Activated CD8-positive, alpha-beta memory T cell treated with anti-CD3 and anti-CD28 coated beads, Interleukin-2, amount 50 U/mL, for 4 hours (primary cell): Measurements from ENCODE around the gene CROCC2.

Source experiments
- DNase-seq: peaks from one replicate; pipeline ENCODE4 v3.0.0-alpha.2; 2020

Gene CROCC2

DNA sequence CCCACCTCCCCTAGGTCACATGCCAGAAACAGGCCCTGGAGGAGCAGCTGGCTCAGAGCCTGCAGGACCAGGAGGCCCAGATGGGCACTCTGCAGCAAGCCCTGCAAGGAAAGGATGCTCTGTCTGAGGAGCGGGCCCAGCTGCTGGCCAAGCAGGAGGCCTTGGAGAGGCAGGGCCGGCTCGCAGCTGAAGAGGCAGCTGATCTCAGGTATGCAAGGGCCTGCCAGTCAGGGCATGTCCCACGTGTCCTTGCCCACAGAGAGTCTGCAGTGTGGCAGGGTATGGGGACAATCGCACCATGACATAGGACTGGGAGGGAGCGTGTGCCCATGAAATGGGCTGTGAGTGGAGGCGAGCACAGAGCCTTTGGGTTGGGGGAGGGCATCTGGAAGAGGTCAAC, 39.9 kb downstream of the CROCC2 start:
- peak; percentile 8 for DNase-seq

DNA sequence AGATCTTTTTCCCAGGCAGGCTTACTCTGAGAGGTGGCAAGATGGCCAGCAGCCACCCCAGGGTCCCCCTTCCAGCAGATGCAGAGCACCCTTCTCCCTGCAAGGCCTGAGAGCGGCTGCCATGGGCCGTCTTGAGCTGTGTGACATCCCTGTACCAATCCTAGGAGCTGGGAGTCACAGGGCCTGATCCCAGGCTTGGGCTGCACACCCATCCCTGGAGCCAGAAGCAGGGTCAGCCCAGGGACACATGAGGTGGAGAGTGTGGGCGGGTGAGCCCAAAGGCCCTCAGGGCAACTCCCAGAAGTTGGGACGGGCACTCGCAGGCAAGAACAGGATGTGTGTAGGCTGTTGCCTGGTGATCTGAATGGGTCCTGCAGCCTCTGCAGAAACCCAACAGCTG, 40.5 kb downstream of the CROCC2 start:
- DNase-seq: peak; percentile 9

DNA sequence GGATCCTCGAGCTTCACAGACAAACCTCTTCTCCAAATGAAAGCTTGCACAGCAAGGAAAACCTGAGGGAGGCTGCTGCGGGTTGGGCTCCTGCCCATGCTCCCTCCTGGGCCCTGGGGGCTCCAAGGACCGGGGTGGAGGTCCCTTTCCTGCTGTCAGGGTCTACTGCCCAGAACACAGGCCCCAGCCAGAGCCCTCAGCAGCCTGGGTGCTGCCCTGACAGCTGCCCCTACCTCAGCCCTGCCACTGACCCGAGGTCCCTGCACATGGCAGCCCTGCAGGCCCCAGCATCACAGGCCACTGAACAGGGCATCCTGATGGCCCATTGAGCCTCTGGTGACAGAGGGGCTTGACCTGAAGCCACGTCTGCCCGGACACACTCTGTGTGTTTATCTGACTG, 41.0 kb downstream of the CROCC2 start:
- no peak for DNase-seq

DNA sequence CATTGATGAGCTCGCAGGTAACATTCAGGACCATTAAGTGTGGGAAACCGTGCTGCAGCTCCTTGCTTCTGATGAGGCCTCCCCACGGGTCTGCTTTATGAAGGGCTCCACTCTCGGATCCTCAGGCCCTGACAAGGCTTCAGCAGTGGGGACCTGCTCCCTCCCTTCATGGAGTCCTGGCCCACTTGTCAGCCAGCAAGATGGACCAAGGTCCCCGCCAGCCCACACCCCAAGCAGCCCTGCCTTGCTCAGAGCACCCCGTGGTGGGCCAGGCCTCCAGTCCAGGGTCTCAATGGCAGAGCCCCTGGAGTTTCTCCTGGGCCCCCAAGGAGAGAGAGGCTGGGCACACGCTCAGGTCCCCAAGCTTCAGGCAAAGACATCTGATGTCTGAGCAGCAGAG, 41.5 kb downstream of the CROCC2 start:
- no peak for DNase-seq

DNA sequence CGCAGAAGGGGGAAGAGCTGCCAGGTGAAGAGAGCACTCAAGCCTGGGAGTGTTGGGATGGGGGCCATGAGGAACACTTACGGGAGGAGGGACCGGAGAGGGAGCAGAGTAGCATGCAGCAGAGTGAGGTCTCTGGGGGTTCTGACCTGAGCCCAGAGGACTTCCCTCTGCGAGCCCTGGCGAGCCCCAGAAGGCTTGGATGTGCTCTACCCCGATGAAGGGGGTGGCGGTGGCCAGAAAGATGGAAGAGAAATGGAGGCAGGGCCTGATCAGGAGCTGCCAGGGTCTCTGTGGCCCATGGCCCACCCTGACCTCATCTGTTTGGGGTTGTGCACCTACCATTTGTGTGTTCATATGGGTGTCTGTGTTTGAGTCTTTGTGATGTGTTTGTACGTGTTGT, 42.0 kb downstream of the CROCC2 start:
- DNase-seq: peak; percentile 6

DNA sequence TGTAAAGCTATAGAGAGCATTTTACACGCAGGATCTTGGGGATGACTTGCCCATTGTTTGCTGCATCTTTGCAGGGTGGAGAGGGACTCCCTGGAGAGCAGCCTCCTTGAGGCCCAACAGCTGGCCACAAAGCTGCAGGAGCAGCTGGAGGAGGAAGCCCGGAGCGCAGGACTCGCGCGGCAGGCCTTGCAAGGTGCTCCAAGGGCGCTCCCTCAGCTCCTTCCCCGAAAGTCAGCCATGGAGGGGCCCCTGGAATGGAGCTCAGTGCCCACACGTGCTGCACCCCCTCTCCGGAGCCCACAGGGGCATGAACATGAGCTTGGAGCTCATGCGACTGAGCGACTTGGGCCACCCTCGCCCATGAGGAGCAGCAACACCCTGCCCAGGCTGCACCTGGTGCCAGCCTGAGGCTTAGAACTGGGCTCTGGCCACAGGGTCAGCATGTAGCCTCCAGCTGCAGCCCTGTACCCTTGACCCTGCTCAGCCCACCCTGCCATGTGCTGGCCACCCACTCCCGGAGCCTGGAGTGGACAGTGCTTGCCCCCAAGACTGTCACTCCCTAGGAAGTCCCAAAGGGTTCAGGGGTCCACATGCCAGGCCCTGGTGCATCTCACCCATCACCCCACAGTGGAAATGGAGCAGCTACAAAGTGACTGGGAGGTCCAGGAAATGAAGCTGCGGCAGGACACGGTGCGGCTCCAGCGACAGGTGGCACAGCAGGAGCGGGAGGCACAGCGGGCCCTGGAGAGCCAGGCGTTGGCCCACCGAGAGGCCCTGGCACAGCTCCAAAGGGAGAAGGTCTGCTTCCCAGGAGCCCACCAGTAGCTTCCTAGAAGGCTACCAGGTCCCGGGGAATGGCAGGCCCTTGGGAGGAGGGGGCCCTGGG, 43.0 kb downstream of the CROCC2 start:
- peak; percentile 8 for DNase-seq

DNA sequence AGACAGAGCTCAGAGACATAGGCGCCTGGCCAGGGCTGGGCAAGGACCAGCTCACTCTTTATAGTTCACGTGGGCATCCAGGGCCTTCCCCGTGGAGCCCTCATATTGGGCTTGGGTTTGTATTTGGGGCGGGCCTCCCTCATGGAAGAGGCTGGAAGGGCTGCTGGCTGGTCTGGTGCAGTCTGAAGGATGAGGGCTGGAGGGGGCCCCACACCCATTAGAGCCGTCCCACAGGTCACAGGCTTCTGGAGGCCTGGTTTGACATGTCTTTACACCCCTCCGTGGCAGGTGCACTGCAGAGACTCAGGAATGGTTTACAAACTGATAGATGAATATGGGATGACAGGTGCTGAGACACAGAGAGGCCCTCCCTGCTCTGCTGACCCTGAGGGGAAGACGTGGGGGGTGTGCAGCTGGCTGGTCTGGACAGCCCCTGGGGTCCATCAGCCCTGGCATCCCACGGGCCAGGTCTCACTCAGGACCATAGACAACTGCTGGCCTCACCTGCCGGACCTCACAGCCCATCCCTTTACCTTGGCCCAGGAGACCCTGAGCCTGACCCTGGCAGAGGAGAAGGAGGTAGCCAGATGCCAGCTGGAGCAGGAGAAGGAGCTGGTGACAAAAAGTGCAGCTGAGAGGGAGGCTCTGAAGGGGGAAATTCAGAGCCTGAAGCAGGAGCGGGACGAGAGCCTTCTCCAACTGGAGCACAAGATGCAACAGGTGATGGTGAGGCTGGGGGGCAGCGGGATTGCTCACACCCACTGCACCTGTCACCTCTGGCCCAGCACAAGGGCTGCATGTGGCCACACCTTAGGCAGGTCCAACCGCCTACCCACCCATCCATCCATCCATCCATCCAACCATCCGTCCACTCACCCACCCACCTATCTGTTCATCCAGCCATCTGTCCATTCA, 43.9 kb downstream of the CROCC2 start:
- DNase-seq: peak; percentile 6

DNA sequence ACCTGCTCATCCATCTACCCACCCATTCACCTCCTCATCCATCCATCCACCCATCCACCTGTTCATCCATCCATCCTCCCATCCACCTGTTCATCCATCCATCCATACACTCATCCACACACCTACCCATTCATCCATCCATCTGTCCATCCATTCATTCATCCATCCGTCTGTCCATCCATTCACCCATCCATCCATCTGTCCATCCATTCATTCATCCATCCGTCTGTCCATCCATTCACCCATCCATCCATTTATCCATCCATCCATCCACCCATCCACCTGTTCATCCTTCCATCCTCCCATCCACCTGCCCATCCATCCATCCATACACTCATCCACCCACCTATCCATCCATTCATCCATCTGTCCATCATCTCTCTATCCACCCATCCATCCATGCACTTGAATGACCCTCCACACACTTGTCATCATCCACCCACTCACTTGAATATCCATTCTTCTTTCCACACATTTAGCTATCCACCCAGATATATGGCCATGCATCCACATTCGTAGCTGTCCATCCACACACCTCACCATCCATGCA, 45.0 kb downstream of the CROCC2 start:
- no peak for DNase-seq

DNA sequence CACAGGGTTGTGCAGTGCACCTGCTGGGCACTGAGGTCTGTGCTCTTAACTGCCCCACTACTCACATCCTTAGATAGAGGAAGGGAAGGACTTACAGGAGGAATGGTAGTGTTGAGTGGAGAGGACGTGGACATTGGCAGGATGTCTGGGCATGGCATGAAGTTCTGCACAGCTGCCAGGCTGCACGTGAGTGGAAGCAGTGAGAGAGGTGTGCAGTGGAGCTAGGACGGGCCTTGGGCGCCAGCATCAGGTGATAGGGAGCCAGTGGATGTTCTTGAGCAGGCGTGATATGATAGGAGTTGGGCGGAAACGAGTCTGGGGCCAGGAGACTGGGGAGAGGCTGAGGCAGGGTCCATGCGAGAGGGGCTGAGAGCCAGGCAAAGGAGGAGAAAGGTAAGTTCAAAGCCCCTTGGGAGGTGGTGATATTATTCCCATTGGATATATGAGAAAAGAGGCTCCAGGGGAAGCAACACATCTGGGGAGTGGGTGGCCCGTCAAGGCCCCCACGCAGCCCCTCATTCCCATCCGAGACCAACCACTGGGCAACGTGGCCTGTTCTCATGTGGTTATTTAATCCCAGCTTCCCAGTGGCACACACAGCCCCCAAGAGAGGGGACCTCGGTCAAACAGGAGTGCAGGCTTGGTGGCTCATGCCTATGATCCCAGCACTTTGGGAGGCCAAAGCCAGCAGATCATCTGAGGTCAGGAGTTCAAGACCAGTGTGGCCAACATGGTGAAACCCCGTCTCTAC, 46.5 kb downstream of the CROCC2 start:
- peak; percentile 8 for DNase-seq

DNA sequence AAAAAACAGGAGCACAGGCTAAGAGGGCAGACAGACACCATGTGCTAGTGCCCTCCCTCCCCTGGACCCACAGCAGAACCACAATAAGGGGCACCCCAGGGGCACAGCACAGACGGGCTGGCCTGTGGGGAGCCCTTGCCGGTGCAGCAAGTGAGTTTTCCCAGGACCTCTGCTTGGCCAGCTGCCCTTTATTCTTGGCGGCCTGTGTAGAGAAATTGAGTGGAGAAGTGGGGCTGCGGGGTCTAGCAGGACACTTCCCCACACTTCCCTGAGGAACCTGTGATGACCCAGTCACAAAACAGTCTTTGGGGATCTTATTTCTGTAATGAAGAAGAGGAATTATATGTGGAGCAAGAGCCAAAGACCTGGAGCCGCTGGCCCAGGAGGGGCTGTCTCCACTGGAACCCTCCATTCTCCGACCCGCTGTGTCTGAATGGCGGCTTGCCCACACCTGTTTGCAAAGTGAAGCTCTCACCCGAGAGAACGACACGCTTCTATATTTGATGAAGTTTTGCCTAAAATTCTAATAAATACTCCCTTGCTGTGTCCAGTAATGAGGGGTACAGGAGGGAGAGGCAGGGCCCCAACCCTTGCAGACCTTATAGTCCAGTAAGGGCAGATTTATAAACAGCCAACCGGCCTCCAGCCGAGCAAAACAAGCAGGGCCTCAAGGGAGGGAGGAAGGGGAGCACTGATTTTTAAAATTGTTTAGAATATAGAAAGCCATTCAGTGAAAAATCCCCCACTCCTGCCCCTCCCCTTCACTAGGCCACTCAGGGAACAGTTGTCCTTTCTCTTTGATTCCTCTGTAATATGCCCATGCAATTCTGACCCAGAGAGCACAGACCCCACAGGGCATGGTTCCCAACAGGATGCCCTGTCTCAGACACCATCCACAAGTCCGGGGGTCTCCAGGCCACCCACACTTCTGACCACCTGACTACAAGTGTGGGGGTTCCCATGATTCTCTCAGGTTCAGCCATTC, 47.6 kb downstream of the CROCC2 start:
- peak; percentile 4 for DNase-seq

DNA sequence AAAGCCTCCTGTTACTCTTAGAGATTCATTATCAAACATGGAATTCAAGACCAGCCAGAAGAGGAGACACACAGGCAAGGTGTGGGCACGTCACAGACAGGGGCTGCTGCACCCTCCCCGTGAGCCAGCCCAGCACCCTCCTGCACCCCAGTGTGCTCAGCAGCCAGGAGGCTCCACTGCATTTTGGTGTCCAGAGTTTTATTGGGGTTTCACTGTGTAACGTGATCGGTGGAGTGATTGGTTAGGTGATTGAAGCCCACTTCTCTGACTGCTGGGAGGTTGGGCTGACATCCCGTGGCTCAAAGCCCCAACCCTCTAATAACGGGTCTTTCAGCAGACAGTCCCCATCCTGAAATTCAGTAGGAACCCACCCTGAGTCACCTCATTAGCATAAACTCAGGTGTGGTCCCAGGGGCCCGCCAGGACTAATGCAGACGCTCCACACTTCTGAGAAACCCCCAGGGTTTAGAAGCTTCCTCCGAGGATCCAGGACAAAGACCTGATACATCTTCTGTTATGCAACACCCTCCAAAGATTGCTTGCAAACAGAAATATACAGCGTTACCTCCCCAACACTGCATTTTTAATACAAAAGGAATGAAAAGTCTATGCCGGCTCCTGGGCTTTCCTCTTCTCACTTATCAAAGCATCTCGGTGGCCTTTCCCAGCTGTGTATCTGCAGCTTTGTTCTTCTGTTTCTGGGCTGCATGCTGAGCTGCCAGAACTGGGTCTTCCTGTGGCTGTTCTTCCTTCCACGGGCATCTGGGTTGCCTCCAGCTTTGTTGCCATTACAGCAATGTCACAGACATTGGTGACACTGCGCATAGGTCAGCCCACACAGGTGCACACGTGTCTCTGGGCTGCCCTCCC, 48.5 kb downstream of the CROCC2 start:
- peak; percentile 3 for DNase-seq

DNA sequence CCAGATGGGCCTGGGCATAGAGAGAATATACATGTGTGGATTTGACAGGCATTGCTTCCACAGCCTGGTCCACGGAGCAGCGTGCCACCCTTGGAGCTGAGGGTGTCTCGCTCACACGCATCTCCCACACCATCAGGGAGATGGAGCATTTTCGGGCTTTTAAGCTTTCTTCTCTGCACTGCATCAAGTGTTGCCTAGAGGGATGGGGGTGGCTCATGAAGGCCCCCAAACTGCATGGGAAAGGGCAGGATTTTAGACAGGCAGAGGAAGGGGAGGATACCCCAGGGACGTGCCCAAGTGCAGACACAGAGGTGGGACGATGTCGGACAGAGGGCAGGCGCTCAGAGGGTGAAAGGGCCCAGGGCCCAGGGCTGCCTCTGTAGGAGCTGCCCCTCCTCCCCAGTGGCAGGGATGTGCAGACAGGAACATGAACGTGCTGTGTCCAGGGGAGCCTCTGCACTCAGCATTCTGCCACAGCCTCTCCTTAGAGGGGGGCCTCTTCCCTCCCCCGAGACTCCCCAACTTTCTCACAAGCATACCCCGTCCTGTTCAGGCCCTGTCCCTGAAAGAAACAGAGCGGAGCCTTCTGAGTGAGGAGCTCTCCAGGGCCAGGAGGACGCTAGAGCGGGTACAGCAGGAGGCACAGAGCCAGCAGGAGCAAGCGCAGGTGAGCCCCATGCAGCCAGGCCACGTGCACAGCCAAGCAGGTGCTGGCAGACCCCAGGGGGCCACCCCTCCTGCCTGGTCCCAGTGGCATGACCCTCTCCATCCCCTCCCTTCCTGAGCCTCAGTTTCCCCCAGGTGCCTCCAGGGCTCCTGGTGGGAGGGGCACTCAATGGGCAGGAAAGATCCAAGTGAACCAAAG, 49.4 kb downstream of the CROCC2 start:
- peak; percentile 3 for DNase-seq

DNA sequence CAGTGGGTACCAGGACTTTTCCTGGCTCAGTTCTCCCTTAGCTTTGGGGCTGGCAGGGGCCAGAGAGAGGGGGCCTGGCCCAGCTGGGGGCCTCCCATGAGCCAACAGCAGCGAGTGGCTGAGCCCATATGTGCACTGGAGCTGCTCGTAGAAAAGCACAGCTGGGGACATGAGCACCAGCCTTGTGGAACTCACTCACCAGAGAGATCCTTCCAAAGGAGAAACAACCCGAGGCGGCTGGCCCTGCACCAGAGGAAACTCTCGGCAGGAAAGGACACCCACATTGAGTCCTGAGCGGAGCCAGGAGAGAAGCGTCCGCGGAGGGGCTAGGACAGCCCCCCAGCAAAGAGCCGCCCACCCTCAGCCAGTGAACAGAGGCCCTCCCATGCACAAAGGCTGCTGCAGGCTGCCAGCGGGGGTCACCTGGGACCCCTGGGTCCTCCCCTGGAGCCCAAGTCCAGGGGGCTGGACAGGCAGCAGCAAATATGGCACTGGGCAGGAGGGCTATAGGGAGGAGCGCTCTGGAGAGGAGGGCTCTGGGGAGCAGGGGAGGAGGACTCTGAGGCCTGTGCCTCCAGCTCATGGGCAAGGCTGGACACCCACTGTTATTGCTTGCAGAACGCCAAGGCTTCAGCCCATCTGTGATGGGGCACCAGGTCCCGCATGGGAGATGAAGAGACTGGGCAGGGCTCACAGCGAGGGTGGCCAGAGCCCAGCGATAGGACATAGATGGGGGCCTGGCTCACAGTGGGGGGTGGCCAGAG, 50.2 kb downstream of the CROCC2 start:
- DNase-seq: peak; percentile 7

DNA sequence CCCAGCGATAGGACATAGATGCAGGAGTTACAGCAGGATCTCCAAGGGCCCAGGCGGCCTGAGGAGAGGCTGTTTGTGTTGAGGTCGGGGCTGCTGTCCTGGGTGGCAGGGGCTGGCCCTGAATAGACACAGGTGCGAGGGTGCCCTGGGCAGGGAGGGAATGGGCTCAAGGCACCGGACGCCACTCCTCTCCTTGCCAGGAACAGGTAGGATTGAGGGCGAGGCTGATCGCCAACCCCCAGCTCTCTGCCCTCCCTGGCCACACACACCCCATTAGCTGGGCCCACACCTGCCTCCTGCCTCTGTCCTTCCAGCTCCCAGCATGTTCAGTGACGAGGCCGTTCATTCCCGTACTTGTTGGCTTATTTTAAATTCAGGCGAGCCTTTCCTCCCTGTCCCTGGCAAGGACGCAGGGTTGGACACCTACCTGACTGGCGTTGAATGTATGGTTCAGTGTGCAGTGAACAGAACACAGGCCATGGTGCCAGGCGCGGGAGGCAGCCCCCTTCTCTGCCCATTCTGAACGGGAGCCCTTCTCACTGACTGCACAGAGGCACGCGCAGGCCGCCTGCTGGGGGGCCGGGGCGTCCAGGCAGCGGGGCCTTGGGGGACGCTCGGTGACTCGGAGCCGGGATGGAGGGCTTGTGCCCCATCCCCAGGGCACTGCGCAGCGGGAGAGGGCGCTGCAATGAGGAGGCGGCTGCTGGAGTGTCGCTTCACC, 51.0 kb downstream of the CROCC2 start:
- no peak for DNase-seq

DNA sequence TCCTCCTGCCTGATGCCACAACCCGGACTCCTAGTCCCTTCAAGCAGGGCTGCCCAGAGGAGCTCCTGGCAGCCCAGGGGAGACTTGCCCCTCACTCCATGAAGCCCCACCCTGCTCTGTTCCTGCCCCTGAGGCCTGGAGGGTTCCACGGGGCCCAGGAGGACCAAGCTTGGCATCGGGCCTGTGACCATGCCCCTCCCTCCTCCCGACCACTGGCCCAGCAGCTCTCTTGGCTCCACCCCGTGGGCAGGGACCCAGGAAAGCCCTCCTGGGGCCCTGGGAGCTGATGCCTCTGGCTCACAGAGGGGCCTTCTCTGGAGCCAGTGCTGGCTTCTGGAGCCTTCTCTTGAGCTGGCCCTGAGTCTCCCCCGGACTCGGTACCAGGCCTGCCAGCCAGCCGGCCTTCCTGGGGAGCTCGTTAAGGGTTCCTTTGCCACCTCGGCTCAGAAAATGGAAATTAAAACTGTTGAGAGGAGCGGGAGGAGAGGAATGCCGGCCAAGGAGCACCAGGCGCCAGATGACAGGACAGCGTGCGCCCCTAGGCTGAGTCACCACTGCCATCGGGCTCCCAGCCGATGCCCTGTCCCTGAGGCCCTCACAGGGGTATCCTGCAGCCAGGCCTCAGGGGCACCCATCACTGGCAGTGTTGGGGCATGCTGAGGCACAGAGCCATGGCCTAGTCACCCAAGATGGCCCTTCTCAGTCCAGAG, 51.7 kb downstream of the CROCC2 start:
- no peak for DNase-seq

DNA sequence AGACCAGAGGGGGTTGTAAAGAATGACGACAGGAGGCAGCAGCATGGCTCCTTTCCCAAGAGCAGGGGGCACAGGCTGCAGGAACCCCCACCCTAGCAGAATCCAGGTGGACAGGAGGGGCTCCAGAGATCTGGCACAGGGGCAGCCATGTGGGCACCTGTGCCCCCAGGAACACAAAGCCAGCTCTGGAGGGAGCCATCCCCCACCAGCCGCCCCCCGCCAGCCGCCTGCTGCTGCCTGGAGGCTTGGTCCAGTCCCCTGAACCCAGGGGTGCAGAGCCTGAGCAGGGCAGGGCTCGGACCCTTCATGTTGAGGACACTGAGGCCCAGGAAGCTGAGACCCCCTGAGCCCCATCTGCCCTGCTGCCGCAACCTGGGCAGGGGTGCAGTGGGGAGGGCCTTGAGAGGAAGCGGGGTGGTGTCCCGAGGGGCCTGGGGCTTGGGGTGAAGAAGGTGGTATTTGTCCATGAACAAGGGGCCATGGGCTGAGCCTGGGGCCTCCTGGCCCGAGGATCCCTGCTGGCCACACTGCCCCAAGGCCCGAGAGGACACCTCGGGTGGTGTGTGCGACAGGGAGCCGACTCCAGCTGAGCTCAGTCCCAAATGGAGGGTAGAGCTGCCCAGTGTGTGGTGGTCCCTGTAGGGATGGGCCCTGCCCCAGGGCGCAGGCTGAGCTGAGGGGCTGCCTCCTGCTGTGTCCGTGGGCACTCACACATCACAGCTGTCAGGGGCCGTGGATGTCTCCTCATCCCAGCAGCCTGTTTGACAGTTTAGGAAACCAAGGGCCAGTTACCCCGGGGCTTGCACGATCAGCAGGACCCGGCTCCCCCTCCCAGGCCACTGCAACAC, 52.5 kb downstream of the CROCC2 start:
- DNase-seq: no peak
